B cell (primary cell): ENCODE data around the gene LMOD2. TPM values are rescaled to one million over a fixed set of nuclear protein-coding genes. Genes with fewer than 3 reads are reported as not detected.

Experiments used
- ATAC-seq: fragments of 200-7000 bp; cut with Tn5 transposase; one replicate; pipeline ENCODE4 v1.10.0; 2021; ENCODE audit warnings: low read depth, mild to moderate bottlenecking, moderate number of reproducible peaks, moderate library complexity
- CTCF ChIA-PET: fragments of 350-600 bp; sonication (Branson Sonifier 250); formaldehyde crosslinking; loops from one replicate; lab custom pipeline; 2021; ENCODE audit warnings: antibody characterized with exemption, inconsistent platforms; lab: Charles Lee
- POLR2A ChIA-PET: fragments of 350-600 bp; sonication (Branson Sonifier 250); formaldehyde crosslinking; loops from one replicate; lab custom pipeline; 2021; ENCODE audit warnings: antibody characterized with exemption; lab: Charles Lee
- DNase-seq: peaks from one replicate; pipeline ENCODE4 v3.0.0; 2013
- H2AFZ ChIP-seq: 2 replicates; pipeline ENCODE4 v1.6.1; 2012; ENCODE audit warnings: mild to moderate bottlenecking, low read depth, low read length; ENCODE audit not compliant: insufficient read depth, poor library complexity, severe bottlenecking
- H3K27ac ChIP-seq, 2 donors: 1 replicate in 1 of 2; 2 replicates in 1 of 2; pipeline ENCODE4 v1.5.1; 2012 to 2013; ENCODE audit warnings: low read length in 2 of 2, mild to moderate bottlenecking in 2 of 2, moderate library complexity in 1 of 2
- H3K27me3 ChIP-seq, 4 experiments: fragments of 200-600 bp in 1 of 4; sonication (generic) in 1 of 4; replicated peaks in 1 of 4; 1 replicate in 2 of 4; 2 replicates in 2 of 4; pipeline versions ENCODE4 v1.6.1 to v1.7.0; 2013 to 2016; ENCODE audit warnings: low read length in 3 of 4, mild to moderate bottlenecking in 2 of 4, mixed read lengths in 1 of 4, moderate library complexity in 1 of 4; ENCODE audit not compliant: insufficient read depth in 4 of 4, control insufficient read depth in 3 of 4; ENCODE audit errors: control extremely low read depth in 1 of 4
- H3K36me3 ChIP-seq, 2 experiments: replicated peaks in 1 of 2; 1 replicate in 1 of 2; 2 replicates in 1 of 2; pipeline versions ENCODE4 v1.6.1 to v1.7.1; 2013; ENCODE audit warnings: low read length in 1 of 2; ENCODE audit not compliant: insufficient read depth in 2 of 2, control insufficient read depth in 1 of 2; ENCODE audit errors: control extremely low read depth in 1 of 2, extremely low read depth in 1 of 2
- H3K4me1 ChIP-seq, 2 donors: fragments of 200-600 bp in 1 of 2; sonication (generic) in 1 of 2; 1 replicate in 1 of 2; 2 replicates in 1 of 2; pipeline versions ENCODE4 v1.5.1 to v1.6.1; 2013 to 2017; ENCODE audit warnings: low read length in 2 of 2; ENCODE audit not compliant: control insufficient read depth in 2 of 2, insufficient read depth in 2 of 2
- H3K4me2 ChIP-seq: replicated peaks from 2 replicates; pipeline ENCODE3; 2012; ENCODE audit warnings: mild to moderate bottlenecking, low read depth, low read length; ENCODE audit not compliant: poor library complexity, severe bottlenecking
- H3K4me3 ChIP-seq, 5 experiments: fragments of 200-600 bp in 1 of 5; sonication (generic) in 1 of 5; 1 replicate in 3 of 5; 2 replicates in 2 of 5; pipeline versions ENCODE4 v1.5.1 to v1.7.0; 2011 to 2016; ENCODE audit warnings: low read length in 4 of 5, mild to moderate bottlenecking in 4 of 5, low read depth in 2 of 5, control low read depth in 1 of 5, moderate library complexity in 1 of 5; ENCODE audit not compliant: insufficient read depth in 1 of 5; ENCODE audit errors: control extremely low read depth in 1 of 5, extremely low read depth in 1 of 5
- H3K79me2 ChIP-seq: fragments of 200-600 bp; sonication (generic); one replicate; pipeline ENCODE4 v1.6.0; 2016; ENCODE audit warnings: low read length; ENCODE audit not compliant: control insufficient read depth, insufficient read depth
- H3K9ac ChIP-seq: fragments of 200-600 bp; sonication (generic); 2 replicates; pipeline ENCODE4 v1.6.1; 2017; ENCODE audit warnings: mild to moderate bottlenecking, low read length, moderate library complexity
- H3K9me3 ChIP-seq, 3 donors: one replicate each; pipeline versions ENCODE4 v1.6.1 to v1.7.1; 2013; ENCODE audit warnings: low read length in 2 of 3; ENCODE audit not compliant: control insufficient read depth in 2 of 3, insufficient read depth in 1 of 3; ENCODE audit errors: control extremely low read depth in 1 of 3
- H4K20me1 ChIP-seq: 2 replicates; pipeline ENCODE4 v1.6.0; 2012; ENCODE audit warnings: mild to moderate bottlenecking, low read length; ENCODE audit not compliant: insufficient read depth, control insufficient read depth, poor library complexity, severe bottlenecking
- H3K27ac Mint-ChIP-seq: one replicate; pipeline ENCODE4 v1.8.0; 2021; ENCODE audit warnings: mixed read lengths
- H3K27me3 Mint-ChIP-seq: one replicate; pipeline ENCODE4 v1.8.0; 2021; ENCODE audit warnings: mixed read lengths
- H3K4me1 Mint-ChIP-seq: one replicate; pipeline ENCODE4 v1.8.0; 2021; ENCODE audit warnings: mixed read lengths
- H3K4me3 Mint-ChIP-seq: one replicate; pipeline ENCODE4 v1.8.0; 2021; ENCODE audit warnings: mixed read lengths
- H3K9me3 Mint-ChIP-seq: one replicate; pipeline ENCODE4 v1.8.0; 2022; ENCODE audit warnings: mixed read lengths; ENCODE audit not compliant: insufficient read depth
- EZH2 ChIP-seq: IDR thresholded peaks from 2 replicates; pipeline ENCODE4 v1.6.1; 2012; ENCODE audit warnings: borderline replicate concordance, low read depth, mild to moderate bottlenecking, moderate library complexity, low read length; ENCODE audit not compliant: insufficient read depth, poor library complexity, severe bottlenecking
- WGBS: methylation state at CpG from one replicate; pipeline ENCODE4 v1.1.5; 2013; ENCODE audit warnings: missing lambda C conversion rate; ENCODE audit not compliant: insufficient coverage; 5-methylcytosine and 5-hydroxymethylcytosine counted together
- intact Hi-C: fragments of 100-400 bp; cut with micrococcal nuclease; formaldehyde crosslinking; loops from one replicate; pipeline ENCODE4 v1.10.0; 2022
- polyA plus RNA-seq: library from polyadenylated mRNA; depleted of rRNA; stranded (reverse); fragments of >200 nt; gene quantifications from 2 replicates; pipeline ENCODE4 v1.2.3, GENCODE V29; 2012
- total RNA-seq, 2 donors: library from RNA; stranded (reverse); fragments of 120-200 nt in 1 of 2; gene quantifications; 1 replicate in 1 of 2; 2 replicates in 1 of 2; pipeline versions ENCODE4 v1.2.3 to v1.2.4, GENCODE V29; 2013 to 2022
- TF ChIP-seq, protein P1 (sequence below): fragments of 200-600 bp; IDR thresholded peaks from one replicate; pipeline ENCODE4 v1.8.0; 2022; ENCODE audit warnings: antibody characterized with exemption, mild to moderate bottlenecking

Gene LMOD2
- total and polyA plus RNA-seq, 2 donors (not counting 1 experiment from before 2014, with no cell fraction given) = not detected

GRCh38 chr7:123622660-123623386 lies 32.8 kb upstream of the LMOD2 start:
- CTCF ChIA-PET = interaction anchor here (0.6 kb wide), 1 partner anchor 1209 kb away, joined by 3 read pairs; no protein-coding TSS in a partner anchor

More at GRCh38 chr7:123622660-123623386, 32.8 kb upstream of the LMOD2 start:
- Histone ChIP-seq H3K27ac (no peak overlapping the region), H3K4me2 (no peak overlapping the region), H3K27me3 (peaks cover 0 to under 1% (median 0%) of the 10 kb centered on the region in 4 experiments), H3K79me2 (no peaks in the 10 kb centered on the region), H3K9ac (no peak overlapping the region), H3K9me3 (no peaks in the 10 kb centered on the region), H3K36me3 (no peaks in the 10 kb centered on the region), H2AFZ (no peak overlapping the region), H3K4me1 (no peaks in the 10 kb centered on the region), H4K20me1 (no peaks in the 10 kb centered on the region), H3K4me3 (no peak overlapping the region)
- 75% methylated on average over 4 of the region's 6 CpGs for WGBS
- intact Hi-C loops = no loop called here
- no peaks in the 10 kb centered on the region for H3K9me3 Mint-ChIP-seq
- H3K4me3 Mint-ChIP-seq = no peak overlapping the region
- peaks cover 18% of the 10 kb centered on the region for H3K27me3 Mint-ChIP-seq
- DNase-seq (no peak), ATAC-seq (no peak)
- H3K27ac Mint-ChIP-seq = no peak overlapping the region
- no peaks in the 10 kb centered on the region for H3K4me1 Mint-ChIP-seq
- POLR2A ChIA-PET = no interaction called here
- TF ChIP-seq, protein P1, sequence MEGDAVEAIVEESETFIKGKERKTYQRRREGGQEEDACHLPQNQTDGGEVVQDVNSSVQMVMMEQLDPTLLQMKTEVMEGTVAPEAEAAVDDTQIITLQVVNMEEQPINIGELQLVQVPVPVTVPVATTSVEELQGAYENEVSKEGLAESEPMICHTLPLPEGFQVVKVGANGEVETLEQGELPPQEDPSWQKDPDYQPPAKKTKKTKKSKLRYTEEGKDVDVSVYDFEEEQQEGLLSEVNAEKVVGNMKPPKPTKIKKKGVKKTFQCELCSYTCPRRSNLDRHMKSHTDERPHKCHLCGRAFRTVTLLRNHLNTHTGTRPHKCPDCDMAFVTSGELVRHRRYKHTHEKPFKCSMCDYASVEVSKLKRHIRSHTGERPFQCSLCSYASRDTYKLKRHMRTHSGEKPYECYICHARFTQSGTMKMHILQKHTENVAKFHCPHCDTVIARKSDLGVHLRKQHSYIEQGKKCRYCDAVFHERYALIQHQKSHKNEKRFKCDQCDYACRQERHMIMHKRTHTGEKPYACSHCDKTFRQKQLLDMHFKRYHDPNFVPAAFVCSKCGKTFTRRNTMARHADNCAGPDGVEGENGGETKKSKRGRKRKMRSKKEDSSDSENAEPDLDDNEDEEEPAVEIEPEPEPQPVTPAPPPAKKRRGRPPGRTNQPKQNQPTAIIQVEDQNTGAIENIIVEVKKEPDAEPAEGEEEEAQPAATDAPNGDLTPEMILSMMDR = no peak
- no peak for TF ChIP-seq EZH2
